ENCODE data around the gene KCNMA1. TPM values are rescaled to one million over a fixed set of nuclear protein-coding genes. Genes with fewer than 3 reads are reported as not detected.

KCNMA1 gene
- total and polyA plus RNA-seq, 3 donors from 2014 or later: 13.6 to 36.1 (median 24.7) TPM

- intact Hi-C loops (cut with DNase I; ENCODE audit: low total_unique reads): no loop called here
- H3K27ac ChIP-seq: no peak overlapping the region
- no peak for TF ChIP-seq POLR2A (IDR thresholded peaks at IDR 0.05)
- no peak for TF ChIP-seq CTCF (IDR thresholded peaks at IDR 0.05)
- H3K4me1 ChIP-seq: no peaks in the 10 kb centered on the region
- no peaks in the 10 kb centered on the region for H3K27me3 ChIP-seq
- 90 to 96% methylated on average over 1 of the region's 1 CpG for WGBS, 2 donors
- H3K4me3 ChIP-seq: no peak overlapping the region
- no peaks in the 10 kb centered on the region for H3K36me3 ChIP-seq (ENCODE audit: low read depth, missing control alignments)
- no peak for DNase-seq
- no peaks in the 10 kb centered on the region for H3K9me3 ChIP-seq
These were observed 125.4 kb downstream of the KCNMA1 start for GRCh38 chr10:77512219-77512578.

- no peak for DNase-seq
- Histone ChIP-seq H3K36me3 (ENCODE audit: low read depth, missing control alignments) (no peaks in the 10 kb centered on the region), H3K27ac (no peak overlapping the region), H3K4me3 (no peak overlapping the region), H3K9me3 (no peaks in the 10 kb centered on the region), H3K4me1 (no peaks in the 10 kb centered on the region), H3K27me3 (no peaks in the 10 kb centered on the region)
- TF ChIP-seq CTCF (IDR thresholded peaks at IDR 0.05) (no peak), POLR2A (IDR thresholded peaks at IDR 0.05) (no peak)
- intact Hi-C loops (cut with DNase I; ENCODE audit: low total_unique reads): no loop called here
- 76 to 86% methylated on average over 6 of the region's 6 CpGs for WGBS, 2 donors
These were observed 126.0 kb downstream of the KCNMA1 start for GRCh38 chr10:77511498-77512218.

GRCh38 chr10:77510695-77511094 lies 126.9 kb downstream of the KCNMA1 start:
- TF ChIP-seq CTCF (IDR thresholded peaks at IDR 0.05) (no peak), POLR2A (IDR thresholded peaks at IDR 0.05) (no peak)
- intact Hi-C loops (cut with DNase I; ENCODE audit: low total_unique reads): no loop called here
- Histone ChIP-seq H3K4me1 (no peaks in the 10 kb centered on the region), H3K27ac (no peak overlapping the region), H3K9me3 (no peaks in the 10 kb centered on the region), H3K4me3 (no peak overlapping the region), H3K36me3 (ENCODE audit: low read depth, missing control alignments) (no peaks in the 10 kb centered on the region), H3K27me3 (no peaks in the 10 kb centered on the region)
- 81 to 86% methylated on average over 7 of the region's 7 CpGs for WGBS, 2 donors
- DNase-seq: no peak

GRCh38 chr10:77510294-77510693 lies 127.3 kb downstream of the KCNMA1 start:
- no peak for DNase-seq
- TF ChIP-seq CTCF (IDR thresholded peaks at IDR 0.05) (no peak), POLR2A (IDR thresholded peaks at IDR 0.05) (no peak)
- Histone ChIP-seq H3K9me3 (no peaks in the 10 kb centered on the region), H3K36me3 (ENCODE audit: low read depth, missing control alignments) (no peaks in the 10 kb centered on the region), H3K4me1 (no peaks in the 10 kb centered on the region), H3K27ac (no peak overlapping the region), H3K4me3 (no peak overlapping the region), H3K27me3 (no peaks in the 10 kb centered on the region)
- 97 to 100% methylated on average over 2 of the region's 2 CpGs for WGBS, 2 donors
- intact Hi-C loops (cut with DNase I; ENCODE audit: low total_unique reads): no loop called here

GRCh38 chr10:77509391-77509790 lies 128.2 kb downstream of the KCNMA1 start:
- WGBS, 2 donors: 84 to 89% methylated on average over 6 of the region's 6 CpGs
- H3K27me3 ChIP-seq: no peaks in the 10 kb centered on the region
- no peaks in the 10 kb centered on the region for H3K36me3 ChIP-seq (ENCODE audit: low read depth, missing control alignments)
- no peak for DNase-seq
- H3K27ac ChIP-seq: no peak overlapping the region
- intact Hi-C loops (cut with DNase I; ENCODE audit: low total_unique reads): no loop called here
- no peak overlapping the region for H3K4me3 ChIP-seq
- H3K9me3 ChIP-seq: no peaks in the 10 kb centered on the region
- no peak for TF ChIP-seq POLR2A (IDR thresholded peaks at IDR 0.05)
- TF ChIP-seq CTCF (IDR thresholded peaks at IDR 0.05): no peak
- no peaks in the 10 kb centered on the region for H3K4me1 ChIP-seq
